Left cardiac atrium (tissue), 4 donors: ENCODE results near the gene SUPT3H. TPM values are rescaled to one million over a fixed set of nuclear protein-coding genes. Genes with fewer than 3 reads are reported as not detected.

ENCODE experiments used
- ATAC-seq, 2 donors: fragments of 200-7000 bp; cut with Tn5 transposase; one replicate each; pipeline ENCODE4 v1.9.1; 2020; ENCODE audit warnings: mild to moderate bottlenecking in 2 of 2, moderate library complexity in 2 of 2
- DNase-seq: peaks from one replicate; pipeline ENCODE4 v3.0.0-alpha.2; 2020
- intact Hi-C, 2 donors: fragments of 100-400 bp; cut with DNase I; formaldehyde crosslinking; loops; one replicate each; pipeline versions ENCODE4 v1.14.1 to v1.15.1; 2022 to 2023
- total RNA-seq, 2 donors: library from RNA; stranded (reverse); fragmentation: NEBNext Ultra II Directional; extraction: Animal tissue kit (Norgen Biotek cat#: 25700); gene quantifications; one replicate each; pipeline ENCODE4 v1.2.1, GENCODE V29; 2021
- donor health status: DM: no; HTN: yes; CAD: no.
- donor health status: DM: no; HTN: yes; CAD: no; lungs with severe emphysema.
- donor health status: DM: yes; HTN: yes; CAD: no.
- donor health status: Dilated cardiomyopathy.

SUPT3H gene
- total RNA-seq, 2 donors from 2014 or later, result 3.2 to 4.3 TPM

DNA sequence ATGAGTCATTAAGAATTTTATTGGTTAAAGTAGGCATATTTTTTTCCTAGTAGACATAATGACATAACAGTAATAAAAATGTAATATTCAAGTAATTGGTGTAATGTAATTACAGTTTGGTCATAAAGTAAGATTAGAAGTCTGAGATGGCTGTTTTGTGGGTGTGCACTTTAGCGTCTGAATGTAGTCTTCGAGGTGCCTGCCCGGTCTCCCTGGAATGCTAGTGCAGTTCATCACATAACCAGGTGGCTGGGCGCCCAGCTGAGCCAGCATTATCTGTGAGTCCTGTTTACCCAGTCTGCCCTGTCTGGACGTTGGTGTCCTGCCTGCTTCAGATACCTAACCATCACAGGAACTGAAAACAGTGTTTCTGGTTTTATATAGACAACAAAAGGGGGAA lies 571.1 kb downstream of the SUPT3H start:
- no peak for DNase-seq
- intact Hi-C loops, result no loop called here

DNA sequence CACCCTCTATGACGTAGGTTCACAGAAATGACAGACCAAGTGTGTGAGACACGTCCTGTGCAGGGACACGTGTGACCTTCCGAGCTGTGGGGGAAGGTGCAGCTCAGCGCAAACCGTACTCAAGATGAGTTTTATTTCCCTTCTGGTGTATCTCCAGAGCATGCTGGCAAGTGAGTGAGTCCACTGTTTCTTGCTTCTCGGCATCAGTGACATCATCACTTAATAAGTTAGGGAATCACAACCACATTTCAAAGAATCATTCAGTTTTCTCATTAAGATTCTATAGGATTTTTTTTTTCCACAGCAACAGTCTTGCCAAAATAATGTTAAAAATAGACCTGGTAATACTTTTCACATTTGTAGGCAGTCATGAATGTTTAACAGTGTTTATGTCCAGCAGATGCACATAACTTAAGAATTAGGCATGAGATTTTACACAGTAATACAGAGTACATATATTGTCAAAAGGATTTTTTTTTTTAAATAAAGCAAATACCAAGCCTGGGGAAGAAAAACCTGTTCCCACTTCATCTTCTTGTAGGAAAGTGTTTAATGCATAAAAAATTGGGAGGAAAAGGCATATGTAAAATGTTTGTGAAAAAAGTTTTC lies 572.4 kb downstream of the SUPT3H start:
- intact Hi-C loops, result no loop called here
- no peak for ATAC-seq
- no peak for DNase-seq

More for the DNA sequence above, 571.1 kb downstream of the SUPT3H start:
- no peak for ATAC-seq

DNA sequence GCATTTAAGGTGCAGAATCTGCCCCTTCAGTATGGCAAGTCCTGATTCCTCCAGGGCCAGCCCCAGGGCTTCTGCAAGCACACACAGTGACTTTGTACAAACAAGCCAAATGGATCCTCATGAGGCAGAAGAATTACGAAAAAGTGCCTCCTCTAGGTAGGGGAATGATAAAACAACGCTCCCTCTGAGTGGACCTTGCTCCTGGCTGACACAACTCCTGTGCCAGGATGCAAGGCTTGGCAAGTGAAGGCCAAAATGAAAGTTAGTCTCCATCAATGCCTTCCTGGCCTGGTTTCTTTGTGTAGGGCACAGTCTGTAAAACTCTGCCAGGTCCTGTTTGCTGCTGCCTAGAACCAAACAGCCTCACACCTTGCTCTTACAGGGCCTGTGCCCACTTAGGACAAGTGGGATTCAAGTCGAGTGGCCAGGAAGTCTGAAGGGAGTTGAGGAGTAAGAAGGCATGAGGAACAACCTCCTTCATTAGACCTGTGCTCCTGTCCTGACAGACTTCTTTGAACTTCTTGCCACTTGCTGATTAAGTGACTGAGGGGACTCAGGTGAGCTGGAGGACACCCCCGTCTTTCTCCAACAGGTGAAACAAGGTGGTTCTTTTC lies 573.1 kb downstream of the SUPT3H start:
- ATAC-seq (no peak), DNase-seq (no peak)
- intact Hi-C loops, result no loop called here

DNA sequence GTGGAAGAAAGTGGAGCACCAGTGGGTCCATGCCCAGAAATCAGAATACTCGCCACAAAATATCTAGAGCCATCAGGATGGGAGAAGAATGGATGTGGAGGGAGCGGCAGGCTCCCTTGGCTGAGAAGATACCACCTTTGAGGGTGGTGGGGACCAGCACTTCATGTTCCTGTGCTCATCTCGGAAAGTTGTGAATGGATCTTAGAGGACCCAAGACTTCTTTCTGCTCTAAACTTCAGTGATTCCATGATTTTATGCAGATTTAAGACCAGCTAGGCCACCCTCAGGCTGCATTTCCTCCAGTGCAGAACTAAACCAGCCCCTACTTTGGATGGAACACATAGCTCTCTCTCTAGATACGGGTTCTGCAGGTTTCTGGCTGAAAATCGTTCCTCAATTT lies 573.7 kb downstream of the SUPT3H start:
- DNase-seq, result no peak
- intact Hi-C loops, result no loop called here
- no peak for ATAC-seq

DNA sequence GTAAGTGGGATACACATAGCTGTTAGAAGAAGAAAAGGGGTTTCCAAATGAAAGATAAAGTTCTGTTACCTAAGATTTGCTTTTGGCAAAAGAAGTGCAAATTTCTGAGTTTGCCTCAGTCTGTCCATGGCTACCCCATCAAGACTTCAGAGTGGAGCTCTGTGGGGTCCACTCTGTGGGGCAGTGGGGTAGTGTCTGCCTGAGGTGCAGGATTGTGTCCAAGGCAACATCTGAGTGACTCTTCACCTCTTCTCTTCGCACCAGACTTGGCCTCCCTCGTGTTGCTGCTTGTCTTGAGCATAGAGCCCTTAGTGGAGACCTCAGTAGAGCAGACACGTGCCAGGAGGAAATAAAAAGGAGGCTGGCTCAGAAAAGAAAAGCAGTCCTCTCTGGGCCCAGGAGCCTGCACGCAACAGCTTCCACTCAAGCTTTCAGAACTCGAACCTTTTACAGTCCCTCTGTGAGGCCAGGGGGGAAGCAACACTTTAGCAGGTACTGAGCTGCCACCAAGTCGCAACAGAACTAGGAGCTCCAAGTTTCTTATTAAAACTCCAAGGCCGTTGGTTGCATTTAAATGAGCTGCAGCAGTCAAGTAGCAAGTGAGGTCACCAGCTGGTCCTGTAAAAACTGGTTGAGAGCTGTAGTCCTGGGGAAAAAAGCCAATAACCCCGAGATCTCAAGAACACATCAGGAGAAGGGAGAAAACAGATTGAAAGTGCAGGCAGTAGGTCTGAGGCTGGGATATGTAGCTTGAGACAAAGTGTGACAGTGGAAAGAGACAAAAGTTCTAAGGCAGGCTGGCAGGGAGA lies 576.7 kb downstream of the SUPT3H start:
- no peak for ATAC-seq
- DNase-seq, result no peak
- intact Hi-C loops, result no loop called here

DNA sequence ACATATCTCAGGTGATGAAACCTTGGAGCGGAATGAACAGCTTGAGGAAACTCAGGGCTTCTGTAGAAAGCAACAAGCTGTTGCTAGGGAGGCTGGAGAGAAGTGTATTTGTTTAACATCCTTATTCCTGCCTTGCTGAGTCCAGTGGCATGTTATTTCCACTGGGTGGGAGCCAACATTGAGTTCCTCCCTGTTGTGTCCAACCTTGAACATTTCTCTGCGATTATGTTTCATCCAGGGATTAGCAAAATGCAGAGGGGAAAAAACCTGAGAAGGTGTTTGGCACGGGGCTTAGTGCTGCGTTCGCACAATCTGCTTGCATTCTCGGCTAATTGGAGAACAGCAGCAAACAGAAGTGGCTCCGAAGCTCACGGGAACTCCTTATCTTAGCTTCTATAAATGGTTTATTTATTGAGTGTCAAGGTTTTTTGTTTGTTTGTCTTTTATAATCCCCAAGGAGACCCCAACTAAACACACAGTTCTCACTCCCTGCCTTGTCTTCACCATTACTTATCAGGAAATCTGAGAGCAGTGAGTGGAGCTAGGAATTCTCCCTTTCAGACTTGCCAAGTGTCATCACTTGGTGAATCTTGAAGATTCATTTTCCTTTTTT lies 577.5 kb downstream of the SUPT3H start:
- peak; percentile 21 for DNase-seq
- ATAC-seq, result peak; percentile 67 to 88

DNA sequence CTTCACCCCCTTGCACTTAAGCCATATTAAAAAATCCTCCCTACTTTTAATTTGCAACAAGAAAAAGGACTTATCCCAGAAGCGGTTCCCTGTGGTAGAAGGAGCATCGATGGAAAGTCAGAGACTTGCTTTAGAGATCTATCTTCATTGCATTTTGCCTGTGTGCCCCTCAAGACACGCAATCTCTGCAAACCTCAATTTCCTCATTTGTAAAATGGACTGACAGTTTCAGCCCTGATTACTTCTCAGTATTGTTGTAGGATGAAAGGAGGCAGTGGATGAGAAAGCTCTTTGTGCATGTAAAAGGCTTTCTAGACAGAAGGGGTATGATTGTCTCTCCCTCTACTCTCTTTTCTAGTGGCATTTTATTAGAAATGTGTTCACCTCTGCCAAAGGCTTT lies 580.0 kb downstream of the SUPT3H start:
- DNase-seq (no peak), ATAC-seq (no peak)
- intact Hi-C loops, result no loop called here

More for the DNA sequence above, 577.5 kb downstream of the SUPT3H start:
- intact Hi-C loops, result no loop called here

DNA sequence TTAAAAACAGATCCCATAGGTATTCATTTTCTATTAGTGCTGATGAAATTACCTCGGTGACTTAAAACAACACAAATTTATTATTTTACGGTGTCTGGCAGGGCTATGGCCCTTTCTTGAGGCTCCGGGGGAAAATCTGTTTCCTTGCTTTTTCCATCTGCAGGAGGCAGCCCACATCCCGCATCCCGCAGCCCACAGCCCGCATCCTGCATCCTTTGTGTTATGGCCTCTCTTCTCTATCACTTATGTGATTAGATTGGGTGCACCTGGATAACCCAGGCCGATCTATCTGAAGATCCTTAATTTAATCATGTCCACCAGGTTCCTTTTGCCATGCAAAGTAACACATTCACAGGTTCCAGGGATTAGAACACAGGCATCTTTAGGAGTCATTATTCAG lies 582.4 kb downstream of the SUPT3H start:
- ATAC-seq, result no peak
- intact Hi-C loops, result no loop called here
- no peak for DNase-seq

DNA sequence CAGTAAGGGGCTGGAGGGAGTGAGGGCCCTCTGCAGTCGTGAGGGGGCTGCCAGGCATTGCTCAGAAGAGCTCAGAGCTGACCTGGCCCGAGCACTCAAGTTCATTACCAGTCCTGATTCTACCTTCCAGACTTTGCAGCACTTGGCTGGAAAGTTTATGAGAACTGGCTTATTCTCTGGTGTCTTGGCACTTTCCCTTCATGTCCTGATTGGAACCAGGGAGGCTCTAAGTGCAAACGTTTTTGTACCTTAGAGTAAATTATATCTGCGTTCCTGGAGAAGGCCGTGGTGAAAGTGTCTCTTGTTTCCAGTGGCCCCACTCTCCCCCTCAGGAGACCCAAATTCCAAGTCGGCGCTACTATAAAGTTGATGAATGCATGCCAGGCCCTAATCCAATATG lies 587.9 kb downstream of the SUPT3H start:
- intact Hi-C loops, result no loop called here
- ATAC-seq (no peak), DNase-seq (no peak)

DNA sequence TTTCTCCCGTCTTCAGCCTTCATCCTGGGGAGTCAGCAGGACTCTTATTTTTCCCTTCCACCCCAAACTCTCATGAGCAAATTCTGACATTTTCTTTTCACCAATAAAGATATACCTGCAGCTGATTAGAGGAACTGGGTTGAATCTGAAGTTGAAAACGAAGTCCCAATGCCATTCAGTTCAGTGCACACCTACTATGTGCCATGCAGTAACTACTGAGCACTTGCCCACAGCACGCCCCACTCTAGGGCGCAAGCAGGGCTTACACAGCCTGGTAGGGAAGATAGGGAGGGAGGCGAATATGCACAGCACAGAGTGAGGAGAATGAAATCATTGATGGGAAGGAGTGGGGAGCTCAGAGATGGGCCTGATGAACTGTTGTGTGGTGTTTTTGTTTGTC lies 588.7 kb downstream of the SUPT3H start:
- intact Hi-C loops, result no loop called here
- ATAC-seq (no peak), DNase-seq (no peak)

DNA sequence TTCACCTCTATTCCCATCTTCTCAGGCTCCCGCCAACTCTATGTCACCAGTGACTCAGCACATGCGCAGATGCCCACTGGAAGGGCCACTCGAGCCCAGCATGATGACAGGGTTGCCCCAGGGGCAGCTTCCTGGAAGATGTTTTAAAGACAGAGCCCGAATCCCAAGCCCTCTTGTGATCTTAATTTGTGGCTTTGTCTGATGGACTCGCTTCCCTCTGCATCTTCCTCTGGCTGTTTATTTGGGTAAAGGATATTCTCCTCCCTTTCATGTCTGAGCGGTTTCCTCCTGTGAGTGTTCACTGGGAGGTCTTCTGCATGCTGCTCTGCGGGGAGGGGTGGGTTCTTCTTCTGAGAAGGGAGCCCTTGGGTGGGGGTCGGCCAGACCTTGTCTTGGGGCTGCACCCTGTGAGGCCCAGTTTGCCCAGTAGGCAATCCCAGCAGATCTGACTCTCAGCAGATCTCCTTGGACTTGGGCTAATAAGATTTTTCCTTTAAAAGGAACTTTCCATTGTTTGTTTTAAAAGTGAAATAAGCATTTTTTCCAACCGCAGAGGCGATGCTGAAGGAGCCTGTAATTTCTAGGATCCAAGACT lies 589.2 kb downstream of the SUPT3H start:
- DNase-seq, result no peak
- intact Hi-C loops, result no loop called here
- no peak for ATAC-seq

DNA sequence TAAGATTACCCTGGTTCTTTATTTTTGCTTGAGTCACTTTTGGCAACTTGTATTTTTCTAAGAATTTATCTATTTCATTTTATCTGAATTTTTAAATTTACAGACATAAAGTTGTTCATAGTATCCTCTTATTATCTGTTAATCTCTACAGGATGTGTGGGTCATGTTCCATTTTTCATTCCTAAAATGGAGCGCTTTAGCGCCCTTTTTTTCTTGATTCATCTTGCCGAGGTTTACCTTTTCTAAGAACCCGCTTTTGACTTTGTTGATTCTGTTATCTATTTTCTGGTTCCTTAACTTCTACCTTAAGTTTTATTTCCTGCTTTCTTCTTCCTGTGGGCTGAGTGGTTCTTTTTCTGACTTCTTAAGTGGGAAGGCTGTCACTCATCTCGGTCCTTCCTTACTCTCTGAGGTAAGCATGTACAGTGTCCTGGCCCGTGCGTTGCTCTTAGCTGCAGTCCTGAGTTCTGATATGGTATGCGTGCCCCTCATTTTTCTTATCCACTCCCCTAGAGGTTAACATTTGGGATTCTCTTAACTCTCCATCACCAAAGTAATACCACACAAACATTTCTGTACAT lies 590.4 kb downstream of the SUPT3H start:
- no peak for ATAC-seq
- DNase-seq, result no peak
- intact Hi-C loops, result no loop called here

DNA sequence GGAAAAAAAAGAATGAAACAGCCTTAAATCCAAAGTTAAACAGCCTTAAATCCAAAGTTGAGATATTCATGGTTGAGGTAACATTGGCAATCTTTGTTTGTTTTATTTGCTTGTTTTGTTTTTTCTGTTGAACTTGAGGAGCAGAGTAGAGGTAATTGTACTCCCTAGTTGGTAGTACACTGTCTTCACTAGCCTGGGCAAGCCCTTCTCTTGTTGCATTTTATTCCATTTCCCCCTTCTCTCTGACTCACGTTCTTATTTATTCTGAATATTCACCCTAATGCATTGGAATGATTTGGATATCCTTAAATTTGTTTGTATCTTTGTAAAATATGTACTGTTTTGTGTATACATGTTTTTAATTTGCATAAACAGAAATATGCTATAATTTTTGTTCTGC lies 592.6 kb downstream of the SUPT3H start:
- ATAC-seq (no peak), DNase-seq (no peak)
- intact Hi-C loops, result no loop called here

DNA sequence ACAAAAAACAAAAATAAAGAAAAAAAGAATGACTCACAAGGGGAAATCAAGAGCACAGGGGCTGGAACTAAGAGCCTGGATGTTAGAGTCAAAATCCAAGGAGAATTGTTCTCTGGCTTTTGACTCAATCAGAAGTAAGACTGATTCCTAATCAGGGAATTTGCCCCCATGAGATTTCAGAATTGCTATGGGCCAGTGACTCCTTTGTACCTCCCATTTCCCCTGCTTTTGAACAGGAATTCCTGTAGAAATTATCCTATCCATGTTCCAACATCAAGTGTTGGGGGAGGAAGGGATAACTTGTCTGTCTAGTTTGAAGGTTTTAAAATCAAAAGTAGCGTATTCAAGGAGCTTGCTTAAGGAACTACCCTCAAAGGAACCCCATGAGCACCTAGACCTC lies 593.5 kb downstream of the SUPT3H start:
- intact Hi-C loops, result no loop called here
- no peak for ATAC-seq
- no peak for DNase-seq

DNA sequence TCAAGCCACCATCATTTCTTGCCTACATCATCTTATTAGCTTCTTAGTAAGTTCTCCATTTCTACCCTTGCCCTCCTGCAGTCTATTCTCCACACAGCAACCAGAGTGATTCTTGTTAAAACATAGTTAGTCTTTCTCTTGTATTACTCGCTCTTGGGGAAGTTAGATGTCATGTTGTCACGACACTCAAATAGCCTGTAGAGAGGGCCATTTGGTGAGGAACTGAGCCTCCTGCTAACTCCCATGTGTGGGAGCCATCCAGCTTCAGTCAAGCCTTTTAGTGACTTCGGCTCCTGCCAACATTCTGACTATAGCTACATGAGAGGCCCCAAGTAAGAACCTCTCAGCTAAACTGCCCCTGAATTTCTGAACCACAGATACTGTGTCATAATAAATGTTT lies 594.8 kb downstream of the SUPT3H start:
- ATAC-seq (no peak), DNase-seq (no peak)
- intact Hi-C loops, result no loop called here

DNA sequence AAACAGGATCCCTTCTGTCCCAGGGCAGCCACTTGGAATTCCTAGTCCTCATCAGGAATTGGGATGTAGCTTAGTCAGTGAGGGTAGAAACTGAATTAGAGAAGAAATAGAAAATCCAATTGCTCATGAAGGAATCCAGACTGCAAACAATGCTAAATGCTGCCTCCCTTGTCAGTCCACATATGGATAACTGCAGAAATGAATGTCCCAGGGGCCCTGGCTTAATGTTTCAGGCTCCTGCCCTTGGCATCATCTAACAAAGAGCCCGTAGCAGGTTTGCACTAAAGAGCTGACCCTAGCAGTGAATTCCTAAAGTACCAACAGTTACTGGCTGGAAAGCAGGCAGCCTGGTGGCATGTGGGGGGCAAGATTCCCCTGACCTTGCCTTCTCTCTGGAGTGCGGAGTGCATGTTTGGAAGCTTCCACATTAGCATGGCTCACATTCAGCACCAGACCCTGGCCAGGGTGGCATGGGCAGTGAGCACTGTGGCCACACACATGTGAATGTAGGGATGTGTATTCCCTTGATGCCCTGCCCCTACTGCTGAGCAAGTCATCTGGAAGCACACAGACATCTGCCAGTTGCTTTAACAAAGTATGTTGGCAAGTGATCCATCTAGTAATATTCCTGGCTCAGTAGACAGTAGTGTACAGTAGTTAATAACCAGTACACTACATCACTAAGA lies 595.7 kb downstream of the SUPT3H start:
- DNase-seq (no peak), ATAC-seq (no peak)
- intact Hi-C loops, result no loop called here

DNA sequence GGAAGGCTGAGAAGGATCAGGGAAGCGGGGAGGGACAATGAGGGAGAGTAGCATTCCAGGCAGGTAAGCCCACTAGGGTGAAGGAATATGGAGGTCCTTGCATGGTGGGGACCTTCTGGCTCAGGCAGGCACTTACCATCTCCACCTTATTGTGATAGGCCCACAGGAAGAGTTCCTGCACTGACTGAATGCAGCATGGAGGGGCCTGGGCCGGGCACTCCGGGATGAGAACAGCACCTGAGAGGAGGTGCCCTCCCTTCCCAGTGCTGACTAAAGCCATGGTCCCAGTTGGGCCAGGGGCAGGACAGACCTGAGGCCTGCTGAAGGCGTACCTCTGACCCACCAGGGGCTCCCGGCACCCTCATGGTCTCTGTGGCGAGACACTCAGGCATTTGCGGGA lies 597.6 kb downstream of the SUPT3H start:
- intact Hi-C loops, result no loop called here
- ATAC-seq (no peak), DNase-seq (no peak)

DNA sequence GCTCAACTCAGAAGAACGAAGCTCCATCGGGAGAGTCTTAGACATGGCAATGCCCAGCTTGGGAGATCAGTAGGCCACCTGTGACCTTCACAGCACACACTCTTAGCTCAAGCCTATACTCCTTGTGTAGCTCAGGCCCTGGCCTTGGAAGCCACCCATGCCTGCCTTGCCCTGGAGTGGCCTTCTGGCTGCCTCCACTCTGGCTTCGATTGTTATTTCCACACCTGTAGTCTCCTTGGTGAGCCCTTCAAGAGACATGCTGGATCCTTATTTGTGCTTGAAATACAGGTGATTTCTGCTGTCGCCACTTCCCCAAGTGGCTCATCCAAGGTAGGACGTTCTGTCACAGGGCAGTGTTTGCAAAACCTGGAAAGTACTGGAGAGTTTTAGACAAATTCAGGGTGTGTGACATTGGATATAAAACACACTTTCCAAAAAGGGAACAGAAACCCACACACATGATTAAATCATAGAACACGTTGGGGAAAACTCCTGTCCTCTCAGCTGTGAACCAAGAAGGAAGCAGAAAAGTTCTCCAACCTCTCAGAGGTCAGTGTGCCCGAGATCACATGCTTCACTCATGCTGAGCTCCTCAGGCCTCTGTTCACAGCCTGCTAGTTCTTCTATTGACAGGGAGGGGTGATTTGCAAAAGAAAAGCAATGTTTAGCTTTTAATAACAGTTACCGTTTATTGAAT lies 598.5 kb downstream of the SUPT3H start:
- DNase-seq, result no peak
- peak; percentile 44 to 50 for ATAC-seq
- intact Hi-C loops, result no loop called here
